ENCODE results near the gene GGT6. TPM values are rescaled to one million over a fixed set of nuclear protein-coding genes. Genes with fewer than 3 reads are reported as not detected.
"Not testable (repeated sequence)": the region's sequence is repeated elsewhere in the genome, so short reads cannot be mapped to it uniquely, and the experiment has no call there.

Gene GGT6
- total RNA-seq, 4 donors from 2014 or later: 0.21 to 4.4 (median 0.29) TPM; not detected in 1

GRCh38 chr17:4605826-4606225 is 45.4 kb upstream of the GGT6 start:
- intact Hi-C loops (cut with DNase I; ENCODE audit: low total_unique reads): no loop called here
- peak; percentile 47 to 54 for DNase-seq
- H3K27ac ChIP-seq: peak overlapping the region in 1 of 2 donors; percentile 32
- no peak overlapping the region for H3K4me3 ChIP-seq
- H3K27me3 ChIP-seq: no peaks in the 10 kb centered on the region
- peaks cover 0 to 10% of the 10 kb centered on the region in 2 donors for H3K4me1 ChIP-seq
- H3K9me3 ChIP-seq: no peaks in the 10 kb centered on the region
- TF ChIP-seq POLR2A (IDR thresholded peaks at IDR 0.05) (no peak), CTCF (IDR thresholded peaks at IDR 0.05) (no peak)
- no peaks in the 10 kb centered on the region for H3K36me3 ChIP-seq

GRCh38 chr17:4604736-4605135 is 44.4 kb upstream of the GGT6 start:
- H3K9me3 ChIP-seq; H3K4me3 ChIP-seq; DNase-seq; H3K27me3 ChIP-seq; H3K36me3 ChIP-seq; intact Hi-C loops (cut with DNase I; ENCODE audit: low total_unique reads): not testable (repeated sequence)
- Histone ChIP-seq H3K4me1 (peaks cover 0 to 16% of the 10 kb centered on the region in 2 donors), H3K27ac (peak overlapping the region in 1 of 2 donors; percentile 30)

- H3K4me1 ChIP-seq: peaks cover 0 to 20% of the 10 kb centered on the region in 2 donors
- H3K27ac ChIP-seq: peak overlapping the region in 1 of 2 donors; percentile 30
- intact Hi-C loops (cut with DNase I; ENCODE audit: low total_unique reads): no loop called here
These were observed 43.8 kb upstream of the GGT6 start for GRCh38 chr17:4604111-4604644.

GRCh38 chr17:4602041-4602440 is 41.7 kb upstream of the GGT6 start:
- no peak overlapping the region for H3K27ac ChIP-seq
- H3K4me1 ChIP-seq: peaks cover 0 to 20% of the 10 kb centered on the region in 2 donors

More at GRCh38 chr17:4604111-4604644, 43.8 kb upstream of the GGT6 start:
- H3K27me3 ChIP-seq: no peaks in the 10 kb centered on the region
- DNase-seq: peak; percentile 49 to 60
- no peak overlapping the region for H3K4me3 ChIP-seq
- no peak for TF ChIP-seq CTCF (IDR thresholded peaks at IDR 0.05)
- H3K9me3 ChIP-seq: no peaks in the 10 kb centered on the region
- no peaks in the 10 kb centered on the region for H3K36me3 ChIP-seq

GRCh38 chr17:4601326-4601725 is 40.9 kb upstream of the GGT6 start:
- H3K36me3 ChIP-seq: no peaks in the 10 kb centered on the region
- intact Hi-C loops (cut with DNase I; ENCODE audit: low total_unique reads): no loop called here
- no peak overlapping the region for H3K4me3 ChIP-seq
- TF ChIP-seq POLR2A (IDR thresholded peaks at IDR 0.05) (no peak), CTCF (IDR thresholded peaks at IDR 0.05) (no peak)
- no peaks in the 10 kb centered on the region for H3K27me3 ChIP-seq
- H3K9me3 ChIP-seq: no peaks in the 10 kb centered on the region
- H3K27ac ChIP-seq: no peak overlapping the region
- no peak for DNase-seq
- H3K4me1 ChIP-seq: peaks cover 0 to 16% of the 10 kb centered on the region in 2 donors

More at GRCh38 chr17:4602041-4602440, 41.7 kb upstream of the GGT6 start:
- TF ChIP-seq CTCF (IDR thresholded peaks at IDR 0.05): no peak
- intact Hi-C loops (cut with DNase I; ENCODE audit: low total_unique reads): no loop called here
- H3K9me3 ChIP-seq: no peaks in the 10 kb centered on the region
- no peaks in the 10 kb centered on the region for H3K36me3 ChIP-seq
- no peak overlapping the region for H3K4me3 ChIP-seq
- no peak for DNase-seq
- H3K27me3 ChIP-seq: no peaks in the 10 kb centered on the region

GRCh38 chr17:4600563-4600962 is 40.2 kb upstream of the GGT6 start:
- intact Hi-C loops (cut with DNase I; ENCODE audit: low total_unique reads): no loop called here
- Histone ChIP-seq H3K9me3 (no peaks in the 10 kb centered on the region), H3K4me3 (no peak overlapping the region), H3K36me3 (no peaks in the 10 kb centered on the region), H3K27me3 (no peaks in the 10 kb centered on the region), H3K27ac (peak overlapping the region; percentile 66 to 67), H3K4me1 (peaks cover 0 to 16% of the 10 kb centered on the region in 2 donors)
- DNase-seq: no peak
- TF ChIP-seq POLR2A (IDR thresholded peaks at IDR 0.05) (no peak), CTCF (IDR thresholded peaks at IDR 0.05) (no peak)
